HG03565 (cell line): ENCODE measurements around the gene ZNF883.

ENCODE experiments used
- ATAC-seq: cut with Tn5 transposase; IDR thresholded peaks from one replicate; pipeline ENCODE4 v1.9.1; 2021; ENCODE audit warnings: mild to moderate bottlenecking, moderate library complexity; ENCODE audit not compliant: unreplicated experiment

ZNF883 gene

DNA sequence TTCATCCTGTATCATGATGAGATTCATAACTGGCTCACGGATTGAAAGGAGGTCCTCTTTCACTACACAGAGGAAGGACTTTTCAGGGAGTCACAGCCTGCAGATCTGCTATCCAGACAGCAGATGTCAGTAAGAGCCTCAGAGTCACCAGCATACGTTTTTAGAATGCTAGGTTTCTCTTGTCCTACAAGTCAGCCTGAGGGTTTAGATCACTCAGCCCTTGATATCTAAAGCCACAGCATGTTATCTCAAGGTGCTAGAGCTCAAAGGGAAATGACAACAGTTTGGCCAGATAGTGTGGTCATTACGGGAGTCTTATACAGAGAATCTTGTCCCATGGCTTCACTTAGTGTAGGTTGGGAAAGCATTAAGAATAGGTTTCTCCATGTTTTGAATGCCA lies 90.4 kb downstream of the ZNF883 start:
- peak; percentile 56 for ATAC-seq

DNA sequence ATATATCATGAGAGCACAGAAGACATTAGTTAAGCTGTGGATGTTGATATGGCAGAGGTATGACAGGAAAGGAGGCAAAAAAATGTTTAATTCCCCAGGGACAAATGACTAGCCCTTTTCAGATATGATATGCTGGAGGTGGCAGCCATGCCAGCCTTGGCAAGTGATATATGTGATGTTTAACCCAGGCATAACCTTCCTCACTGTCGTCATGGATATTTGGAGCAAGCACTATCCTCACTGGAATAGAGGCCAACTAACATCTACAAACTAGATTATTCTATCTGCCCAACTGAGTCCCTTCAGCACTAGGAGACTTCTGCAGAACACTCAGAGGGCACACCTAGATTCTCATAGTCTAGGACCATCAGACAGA lies 94.0 kb downstream of the ZNF883 start:
- ATAC-seq = no peak

DNA sequence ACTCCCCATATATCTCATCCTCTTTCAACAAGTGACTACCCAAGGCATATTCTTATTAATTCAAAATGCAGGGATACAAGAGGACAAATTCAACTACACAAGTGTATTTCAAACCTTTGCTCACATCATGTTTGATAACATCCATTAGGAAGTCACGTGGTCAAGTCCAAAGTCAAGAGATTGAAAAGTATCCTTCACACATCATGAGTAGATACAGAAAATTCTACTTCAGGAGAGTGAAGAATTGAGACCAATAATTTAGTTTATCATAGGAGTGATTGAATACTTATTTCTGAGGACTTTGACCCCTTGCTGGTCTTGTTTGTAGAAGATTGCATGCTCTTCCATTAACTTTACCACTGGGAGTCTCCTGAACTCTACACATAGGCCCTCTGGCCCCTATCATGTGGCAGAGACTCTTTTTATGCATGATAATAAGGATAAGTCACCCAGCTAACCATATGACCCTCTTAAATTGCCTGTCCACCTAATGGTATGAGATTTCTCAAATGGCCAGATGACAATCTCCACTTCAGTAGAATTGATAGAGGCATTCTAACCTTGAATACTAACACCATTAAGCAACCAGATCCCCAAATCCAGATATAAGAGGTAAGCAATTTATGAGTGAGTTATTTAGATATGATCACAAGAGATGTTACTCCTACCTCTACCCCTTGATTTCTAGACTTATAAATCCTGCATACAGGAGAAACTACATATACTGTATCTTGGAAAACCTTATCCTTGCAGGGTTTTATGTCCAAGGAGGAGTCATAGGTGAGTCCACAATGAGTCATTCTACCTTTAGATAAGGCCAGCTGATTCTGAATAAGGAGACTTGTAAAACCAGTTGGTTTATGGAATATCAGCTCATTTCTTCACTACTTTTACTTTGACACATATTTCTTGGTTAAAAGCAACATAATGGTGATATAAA lies 94.7 kb downstream of the ZNF883 start:
- ATAC-seq = no peak

DNA sequence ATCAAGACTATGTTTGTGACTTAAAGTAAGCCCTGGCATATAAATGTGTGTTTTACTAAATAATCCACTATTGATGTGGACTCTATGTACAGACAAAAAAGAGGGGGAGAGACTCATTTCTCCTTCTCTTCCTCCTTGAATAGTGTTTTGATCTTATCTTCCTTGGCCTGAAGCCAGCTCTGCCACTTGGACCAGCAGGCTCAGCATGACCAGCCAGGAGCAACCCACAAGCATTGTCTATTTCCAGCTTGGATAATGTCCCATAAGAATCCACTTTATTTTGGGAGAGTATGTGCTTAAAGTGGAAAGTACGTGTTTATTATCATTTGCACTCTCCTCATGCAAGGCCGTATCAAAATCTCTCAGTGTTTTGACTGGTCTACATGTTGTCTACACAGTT lies 97.5 kb downstream of the ZNF883 start:
- ATAC-seq = no peak

DNA sequence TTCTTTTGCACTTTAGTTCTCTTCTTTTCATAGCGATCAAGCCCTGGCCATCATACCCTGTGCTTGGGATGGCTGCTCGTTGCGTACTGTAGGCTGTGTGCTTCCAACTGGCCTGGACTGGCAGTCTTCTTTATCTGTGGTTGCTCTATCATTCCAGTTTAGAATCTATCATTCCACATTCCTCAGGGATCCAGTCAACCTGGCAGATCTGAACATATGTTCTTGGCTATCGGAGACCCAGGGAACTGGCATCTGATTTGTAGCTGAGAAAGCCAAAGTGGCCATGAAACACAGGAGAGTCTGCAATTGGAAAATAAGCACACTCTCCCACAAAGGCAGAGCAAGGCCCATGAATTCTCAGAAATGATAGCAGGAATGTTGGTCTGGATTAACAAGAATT lies 98.7 kb downstream of the ZNF883 start:
- ATAC-seq = no peak

DNA sequence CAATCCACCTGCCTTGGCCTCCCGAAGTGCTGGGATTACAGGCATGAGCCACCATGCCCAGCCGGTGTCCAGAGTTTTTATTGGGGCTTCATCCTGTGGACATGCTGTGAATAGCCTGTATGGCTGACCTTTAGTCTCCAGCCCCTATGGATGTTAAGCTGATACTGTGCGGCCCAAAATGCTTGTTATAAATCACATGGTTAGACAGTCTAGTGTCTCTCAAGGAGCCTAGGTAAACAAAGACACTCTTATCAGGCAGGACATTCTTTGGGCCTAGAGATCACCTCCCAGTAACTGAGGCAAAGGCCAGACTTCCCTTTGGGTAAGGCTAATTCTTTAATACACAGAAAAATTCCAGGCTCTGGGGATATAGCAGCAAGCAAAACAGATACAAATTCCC lies 99.4 kb downstream of the ZNF883 start:
- ATAC-seq = no peak

DNA sequence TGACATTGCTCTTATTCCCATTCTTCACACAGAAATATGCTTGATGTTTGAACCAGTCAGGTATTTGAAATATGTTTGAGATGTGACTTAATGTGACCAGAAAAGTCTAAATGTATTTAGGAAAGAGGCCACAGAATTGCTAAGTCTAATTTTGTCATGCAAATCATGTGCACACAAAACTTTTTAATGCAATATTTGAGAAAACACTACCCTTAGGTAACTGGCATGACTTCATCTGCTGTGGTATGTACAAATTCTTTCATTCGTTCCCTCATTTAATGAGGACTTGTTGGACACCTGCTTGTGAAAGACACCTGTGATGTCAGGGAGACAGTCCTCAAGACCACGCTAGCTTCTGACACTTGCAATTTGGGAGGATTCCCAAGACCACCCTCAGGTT lies 100.3 kb downstream of the ZNF883 start:
- no peak for ATAC-seq
